ENCODE measurements around the gene P3H4.
"Not testable (repeated sequence)": the region's sequence is repeated elsewhere in the genome, so short reads cannot be mapped to it uniquely, and the experiment has no call there.

The P3H4 gene

DNA sequence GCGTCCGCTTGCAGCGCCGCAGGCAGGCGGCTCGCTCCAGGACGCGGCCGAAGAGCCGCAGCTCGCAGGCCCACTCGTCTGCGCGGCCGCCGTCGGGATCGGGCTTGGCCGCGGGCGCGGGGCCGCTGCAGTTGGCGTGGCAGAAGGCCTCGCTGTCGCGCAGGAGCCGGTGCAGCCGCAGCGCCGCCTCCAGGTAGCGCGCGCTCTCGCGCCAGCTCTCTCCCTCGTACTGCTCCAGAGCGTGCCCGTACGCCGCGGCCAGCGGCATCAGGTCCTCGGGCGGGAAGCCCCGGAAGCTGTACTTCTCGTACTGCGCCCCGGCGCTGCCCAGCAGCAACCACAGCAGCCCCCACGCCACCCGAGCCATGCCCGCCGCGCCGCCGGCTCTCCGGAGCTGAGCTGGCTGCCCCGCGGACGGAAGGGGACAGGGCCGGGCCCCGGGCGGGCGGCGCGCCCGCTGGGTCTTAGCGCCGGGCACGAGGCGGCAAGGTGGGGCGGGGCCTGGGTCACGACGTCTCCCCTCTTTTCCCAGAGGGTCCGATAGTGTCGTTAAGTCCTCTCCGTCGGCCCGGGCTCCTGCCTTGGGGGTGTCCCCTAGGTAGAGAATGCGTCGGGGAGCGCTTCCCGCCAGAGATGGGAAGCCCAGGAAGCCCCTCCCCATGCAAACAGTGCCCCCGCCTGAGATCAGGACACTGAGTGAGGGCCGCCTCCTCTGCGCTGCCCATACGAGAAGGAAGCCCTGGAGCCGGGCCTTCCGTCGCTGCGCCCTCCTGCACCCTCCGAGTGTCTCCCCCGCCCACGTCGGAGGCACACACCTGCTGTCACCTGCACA lies at the start of gene P3H4:
TSS of gene P3H4 (minus strand) at position 401 of the 832 bp plus-strand sequence. CDS start at position 367, 34 bp downstream.
- peak; percentile 31 for DNase-seq

GRCh38 chr17:41860254-41860931 lies 48.6 kb upstream of the P3H4 start:
- DNase-seq, result no peak

DNA sequence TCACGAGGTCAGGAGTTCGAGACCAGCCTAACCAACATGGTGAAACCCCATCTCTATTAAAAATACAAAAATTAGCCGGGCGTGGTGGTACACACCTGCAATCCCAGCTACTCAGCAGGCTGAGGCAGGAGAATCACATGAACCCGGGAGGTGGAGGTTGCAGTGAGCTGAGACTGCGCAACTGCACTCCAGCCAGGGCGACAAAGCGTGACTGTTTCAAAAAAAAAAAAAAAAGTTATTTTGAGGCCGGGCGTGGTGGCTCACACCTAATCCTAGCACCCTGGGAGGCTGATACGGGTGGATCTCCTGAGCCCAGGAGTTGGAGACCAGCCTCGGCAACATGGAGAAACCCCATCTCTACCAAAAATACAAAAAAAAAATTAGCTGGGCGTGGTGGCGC lies 39.6 kb upstream of the P3H4 start:
- DNase-seq, result not testable (repeated sequence)

DNA sequence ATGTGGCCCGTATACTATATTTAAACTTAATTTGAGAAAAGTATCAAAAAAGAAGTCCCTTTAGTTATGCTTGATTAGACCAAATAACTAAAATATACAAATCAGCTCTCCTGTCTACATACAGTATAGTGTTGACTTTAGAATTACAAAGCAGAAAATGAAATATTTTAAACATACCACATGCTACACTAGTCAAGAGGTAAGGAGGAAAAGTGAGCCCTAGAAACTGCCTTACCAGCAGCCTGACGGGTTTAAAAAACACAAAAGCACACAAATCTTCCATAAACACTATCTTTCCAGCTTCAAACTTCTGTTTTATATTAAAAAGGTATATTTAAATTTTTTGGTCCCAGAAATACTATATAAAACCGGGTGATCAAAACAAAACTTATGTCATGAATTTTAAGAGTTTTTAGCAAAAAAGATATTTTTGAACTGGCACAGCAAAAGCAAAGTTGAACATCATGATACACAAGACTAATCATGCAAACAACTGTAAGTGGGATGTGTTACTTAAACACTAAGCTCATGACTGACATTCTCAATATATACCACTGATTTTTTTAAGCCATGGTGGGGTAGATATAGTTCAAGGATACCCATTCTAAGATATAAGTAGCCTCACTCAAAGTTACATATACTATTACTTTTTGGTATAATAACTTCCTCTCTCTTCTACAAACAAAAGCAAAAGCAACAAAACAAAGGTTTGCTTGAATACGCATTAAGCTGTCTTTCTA lies 37.7 kb upstream of the P3H4 start:
- no peak for DNase-seq

GRCh38 chr17:41848788-41849187 lies 37.0 kb upstream of the P3H4 start:
- DNase-seq, result no peak

- no peak for DNase-seq
These were observed 33.2 kb upstream of the P3H4 start for GRCh38 chr17:41844971-41845370.

- DNase-seq, result not testable (repeated sequence)
These were observed 29.0 kb upstream of the P3H4 start for GRCh38 chr17:41840781-41841180.

- not testable (repeated sequence) for DNase-seq
These were observed 27.7 kb upstream of the P3H4 start for GRCh38 chr17:41839448-41839847.

- DNase-seq, result no peak
These were observed 26.2 kb upstream of the P3H4 start, which contains the start of gene KLHL10 for GRCh38 chr17:41837761-41838538. Gene KLHL10 (plus strand): TSS chr17:41837825. CDS start chr17:41837933, 108 bp downstream.

DNA sequence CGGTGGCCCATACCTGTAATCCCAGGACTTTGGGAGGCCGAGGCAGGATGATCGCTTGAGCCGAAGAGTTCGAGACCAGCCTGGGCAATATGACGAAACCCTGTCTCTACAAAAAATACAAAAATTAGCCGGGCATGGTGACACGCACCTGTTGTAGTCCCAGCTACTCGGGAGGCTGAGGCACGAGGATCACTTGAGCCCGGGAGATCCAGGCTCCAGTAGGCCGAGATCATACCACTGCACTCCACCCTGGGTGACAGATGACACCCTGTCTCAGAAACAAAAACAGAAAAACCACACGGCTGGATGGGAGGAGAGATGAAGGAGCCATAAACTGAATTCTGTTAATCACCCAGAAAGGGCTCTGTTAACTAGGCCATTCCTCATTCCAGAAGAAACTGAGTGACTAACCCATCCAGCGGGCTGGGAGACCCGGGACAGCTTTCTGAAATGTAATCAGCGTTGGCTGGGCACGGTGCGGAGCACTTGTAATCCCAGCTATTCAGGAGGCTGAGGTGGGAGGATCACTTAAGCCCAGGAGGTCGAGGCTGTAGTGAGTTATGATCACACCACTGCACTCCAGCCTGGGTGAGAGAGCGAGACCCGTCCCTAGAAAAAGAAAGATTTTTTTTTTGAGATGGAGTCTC lies 24.9 kb upstream of the P3H4 start:
- DNase-seq, result no peak

DNA sequence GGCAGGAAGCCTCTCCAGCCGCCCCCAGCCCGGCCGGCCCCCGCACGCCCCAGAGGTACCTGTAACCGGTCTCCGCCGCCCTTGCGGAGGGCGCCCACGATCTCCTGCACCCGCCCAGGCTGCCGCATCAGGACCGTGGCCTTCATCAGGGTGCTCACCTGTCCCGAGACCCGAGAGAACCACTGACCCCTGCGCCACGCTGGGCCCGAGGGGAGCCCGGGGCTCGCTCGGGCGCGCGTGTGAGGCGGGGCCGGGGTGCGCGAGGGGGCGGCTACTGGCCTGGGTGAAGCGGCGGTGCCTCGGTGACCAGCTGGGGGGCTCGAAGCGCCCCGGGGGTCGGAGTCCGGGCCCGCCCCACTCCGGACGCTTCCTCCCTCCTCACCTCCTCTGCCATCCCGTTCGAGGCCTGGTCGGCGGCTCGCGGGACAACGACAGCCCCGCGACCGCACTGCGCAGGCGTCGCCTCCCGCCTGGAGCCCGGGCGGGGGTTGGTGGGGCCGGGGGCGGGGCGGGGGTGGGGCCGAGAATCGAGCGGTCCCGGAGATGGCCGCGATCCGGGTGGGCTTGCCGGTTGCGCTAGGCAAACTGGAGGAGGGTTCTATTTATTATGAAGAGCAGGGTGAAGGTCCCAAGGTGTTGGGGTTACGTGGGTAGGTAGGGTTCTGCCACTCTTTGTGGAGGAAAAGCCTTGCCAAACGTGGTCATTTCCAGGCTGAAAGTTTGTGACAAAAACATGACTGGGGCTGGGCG lies 24.2 kb upstream of the P3H4 start, which contains the start of gene NT5C3B:
TSS of gene NT5C3B (minus strand) at position 433 of the 750 bp plus-strand sequence. CDS start at position 394, 39 bp downstream.
- DNase-seq, result no peak

DNA sequence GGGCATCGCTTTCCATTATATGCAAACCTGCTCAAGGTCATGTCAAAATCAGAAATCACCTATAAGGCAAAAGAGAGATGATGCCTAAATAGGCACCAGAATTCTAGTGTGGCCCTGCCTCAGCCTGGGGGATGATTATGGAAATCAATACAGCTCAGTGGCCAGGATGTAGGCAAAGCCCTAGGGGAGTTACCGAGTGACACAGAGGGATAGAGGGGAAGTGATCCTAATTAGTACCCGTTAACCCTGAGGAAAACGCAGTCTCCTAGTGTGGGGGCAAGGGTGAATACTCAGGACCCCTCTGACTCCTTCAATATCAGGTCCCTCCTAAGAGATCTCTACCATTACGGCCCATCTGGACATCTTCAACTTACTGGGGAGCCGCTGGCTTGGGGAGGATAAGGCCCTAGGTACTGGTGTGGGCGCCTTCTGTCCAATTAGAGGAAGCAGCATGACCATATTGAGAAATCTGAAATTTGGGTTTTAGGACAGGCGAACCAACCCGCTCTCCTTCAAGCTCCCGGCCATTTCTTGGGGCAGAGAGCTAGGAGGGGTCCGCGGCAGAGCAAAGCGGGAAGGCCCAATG lies 23.6 kb upstream of the P3H4 start:
- no peak for DNase-seq

- not testable (repeated sequence) for DNase-seq
These were observed 18.2 kb upstream of the P3H4 start for GRCh38 chr17:41829961-41830360.

- no peak for DNase-seq
These were observed 13.6 kb upstream of the P3H4 start for GRCh38 chr17:41825175-41825845.

DNA sequence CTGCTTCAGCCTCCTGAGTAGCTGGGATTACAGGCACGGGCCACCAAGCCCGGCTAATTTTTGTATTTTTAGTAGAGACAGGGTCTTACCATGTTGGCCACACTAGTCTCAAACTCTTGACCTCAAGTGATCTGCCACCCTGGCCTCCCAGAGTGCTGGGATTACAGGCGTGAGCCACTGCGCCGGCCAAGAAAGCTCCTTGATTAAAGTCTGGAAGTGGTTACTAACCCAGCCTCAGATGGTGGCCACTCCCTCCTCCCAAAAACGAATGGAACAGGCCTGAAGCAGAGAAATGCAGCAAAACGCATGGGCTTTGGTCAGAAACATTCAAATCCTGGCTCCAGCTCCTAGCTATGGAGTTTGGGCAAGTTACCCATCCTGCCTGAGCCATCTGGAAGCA lies 12.3 kb upstream of the P3H4 start:
- DNase-seq, result no peak

- no peak for DNase-seq
These were observed 11.8 kb upstream of the P3H4 start for GRCh38 chr17:41823580-41823979.

GRCh38 chr17:41823141-41823524 lies 11.4 kb upstream of the P3H4 start:
- no peak for DNase-seq

GRCh38 chr17:41822216-41823140 lies 10.7 kb upstream of the P3H4 start:
- no peak for DNase-seq

DNA sequence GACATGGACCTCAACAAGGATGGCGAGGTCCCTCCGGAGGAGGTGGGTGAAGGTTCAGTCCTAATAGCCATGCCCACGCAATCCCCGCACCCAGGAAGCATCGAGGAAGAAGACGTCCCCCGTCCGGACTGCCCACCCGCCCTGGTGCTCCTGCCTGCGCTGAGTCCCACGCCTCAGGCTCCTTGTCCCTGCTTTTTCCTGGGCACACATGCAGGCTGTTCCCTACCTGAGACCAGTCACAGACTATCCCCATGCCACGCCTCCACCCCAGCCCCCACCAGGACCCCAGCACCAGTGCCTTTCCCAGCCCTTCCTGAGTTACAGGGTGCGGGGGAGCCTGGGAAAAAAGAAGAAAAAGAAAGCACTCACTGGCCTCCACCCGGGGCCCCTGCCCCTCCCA lies 10.0 kb upstream of the P3H4 start:
- DNase-seq, result no peak
